GM20431 (cell line): ENCODE measurements around the gene IQCH.
"Not testable (repeated sequence)": the region's sequence is repeated elsewhere in the genome, so short reads cannot be mapped to it uniquely, and the experiment has no call there.

ENCODE experiments used
- in situ Hi-C: fragments of 300-500 bp; cut with MseI, MboI; formaldehyde crosslinking; loops from one replicate; pipeline ENCODE4 v1.15.0; 2020; ENCODE audit warnings: low sequenced_read_pairs; ENCODE audit not compliant: unreplicated experiment

Gene IQCH

DNA sequence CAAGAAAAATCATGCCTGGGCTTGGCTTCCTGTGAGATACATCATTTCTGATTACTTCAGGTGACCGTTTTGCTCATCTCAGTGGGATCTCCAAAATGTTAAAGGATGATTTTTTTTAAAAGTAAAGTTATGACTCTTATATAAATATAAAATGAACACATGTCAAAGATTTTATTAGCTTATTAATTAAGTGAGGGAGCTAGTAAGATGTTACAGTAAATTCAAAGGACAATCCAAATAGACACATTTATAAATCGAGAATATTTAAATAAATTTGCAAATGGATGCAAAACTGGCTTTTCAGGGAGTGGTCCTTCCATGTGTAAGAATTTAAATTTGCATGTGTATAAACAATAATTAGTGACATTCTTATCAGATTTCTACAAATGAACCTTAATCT is 87.0 kb downstream of the IQCH start:
- in situ Hi-C loops = no loop called here

DNA sequence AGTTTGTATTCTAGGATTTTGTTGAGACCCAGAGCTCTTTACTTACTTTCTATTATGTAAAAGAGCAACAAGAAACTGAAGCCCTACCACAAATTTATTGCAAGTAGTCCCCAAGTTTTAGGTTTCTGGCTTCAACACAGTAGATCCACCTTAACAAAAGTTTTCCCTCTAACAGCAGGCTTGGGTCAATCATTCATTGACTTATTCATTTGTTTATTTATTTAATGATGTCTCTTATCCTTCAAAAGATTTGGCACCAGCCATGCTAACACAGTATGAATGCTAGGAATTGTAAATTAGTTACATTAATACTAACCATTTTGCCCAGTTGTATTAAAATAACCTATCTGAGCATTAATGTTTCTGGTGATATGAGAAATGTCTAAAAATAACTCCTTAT is 88.6 kb downstream of the IQCH start:
- in situ Hi-C loops = no loop called here

DNA sequence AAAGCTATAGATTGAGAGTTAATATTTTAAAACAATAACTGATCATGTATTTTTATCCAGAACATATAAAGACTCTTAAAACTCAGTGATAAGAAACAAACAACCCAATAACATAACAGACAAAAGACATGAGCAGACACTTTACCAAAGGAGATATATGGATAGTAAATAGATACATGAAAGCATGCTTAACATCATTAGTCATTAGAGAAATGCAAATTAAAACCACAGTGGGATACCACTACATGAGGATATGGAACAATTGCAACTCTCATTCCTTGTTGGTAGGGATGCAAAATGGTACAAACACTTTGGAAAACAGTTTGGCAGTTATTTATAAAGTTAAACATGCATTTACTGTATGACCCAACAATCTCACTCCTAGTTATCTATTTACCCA is 95.0 kb downstream of the IQCH start:
- in situ Hi-C loops = no loop called here

DNA sequence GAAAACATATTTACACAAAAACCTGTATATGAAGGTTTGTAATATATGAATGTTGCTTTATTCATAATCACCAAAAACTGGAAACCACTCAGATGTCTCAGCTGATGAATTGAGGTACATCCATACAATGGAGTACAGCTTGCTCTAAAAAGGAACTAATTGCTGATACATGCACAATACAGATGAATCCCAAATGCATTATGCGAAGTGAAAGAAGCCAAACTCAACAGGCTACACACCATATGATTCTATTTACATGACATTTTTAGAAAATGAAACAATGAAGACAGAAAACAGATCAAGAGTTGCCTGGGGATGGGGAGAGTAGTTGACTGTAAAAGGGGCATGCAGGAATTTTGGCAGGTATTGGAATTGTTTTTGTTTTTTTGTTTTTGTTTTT is 95.5 kb downstream of the IQCH start:
- in situ Hi-C loops = no loop called here

DNA sequence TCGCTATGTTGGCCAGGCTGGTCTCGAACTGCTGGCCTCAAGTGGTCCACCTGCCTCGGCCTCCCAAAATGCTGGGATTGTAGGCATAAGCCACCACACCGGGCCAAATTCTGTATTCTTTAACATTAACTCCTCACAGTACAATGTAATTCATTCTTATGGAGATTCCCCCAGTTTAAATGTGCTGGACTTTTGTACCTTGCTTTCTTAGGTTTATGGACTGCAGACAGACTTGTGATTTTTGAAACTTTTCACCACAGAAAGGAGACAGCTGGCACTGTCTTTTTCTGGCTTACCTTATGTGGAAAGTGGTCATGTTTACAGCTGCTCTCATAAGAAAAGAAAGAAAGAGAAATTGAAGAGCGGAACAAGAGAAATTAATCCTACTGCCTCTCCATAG is 103.8 kb downstream of the IQCH start:
- in situ Hi-C loops = no loop called here

DNA sequence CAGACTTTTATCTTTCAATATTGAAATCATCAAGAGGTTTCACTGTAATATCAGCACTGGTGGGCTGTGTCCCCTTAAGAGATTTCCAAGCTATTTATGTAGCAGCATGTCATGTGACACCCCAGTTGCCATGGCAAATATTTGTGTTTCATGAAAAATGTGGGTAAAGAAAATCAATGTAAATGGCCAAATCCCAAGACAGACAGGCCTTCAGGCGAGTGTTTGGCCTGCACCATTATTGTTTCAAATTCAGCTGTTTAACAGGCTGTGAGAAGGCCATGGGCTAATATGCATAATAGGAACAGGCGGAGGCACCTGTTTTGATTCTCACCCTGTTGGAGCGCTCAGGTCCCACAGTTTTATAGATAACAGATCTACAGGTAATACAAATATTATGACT is 104.2 kb downstream of the IQCH start:
- in situ Hi-C loops = no loop called here

DNA sequence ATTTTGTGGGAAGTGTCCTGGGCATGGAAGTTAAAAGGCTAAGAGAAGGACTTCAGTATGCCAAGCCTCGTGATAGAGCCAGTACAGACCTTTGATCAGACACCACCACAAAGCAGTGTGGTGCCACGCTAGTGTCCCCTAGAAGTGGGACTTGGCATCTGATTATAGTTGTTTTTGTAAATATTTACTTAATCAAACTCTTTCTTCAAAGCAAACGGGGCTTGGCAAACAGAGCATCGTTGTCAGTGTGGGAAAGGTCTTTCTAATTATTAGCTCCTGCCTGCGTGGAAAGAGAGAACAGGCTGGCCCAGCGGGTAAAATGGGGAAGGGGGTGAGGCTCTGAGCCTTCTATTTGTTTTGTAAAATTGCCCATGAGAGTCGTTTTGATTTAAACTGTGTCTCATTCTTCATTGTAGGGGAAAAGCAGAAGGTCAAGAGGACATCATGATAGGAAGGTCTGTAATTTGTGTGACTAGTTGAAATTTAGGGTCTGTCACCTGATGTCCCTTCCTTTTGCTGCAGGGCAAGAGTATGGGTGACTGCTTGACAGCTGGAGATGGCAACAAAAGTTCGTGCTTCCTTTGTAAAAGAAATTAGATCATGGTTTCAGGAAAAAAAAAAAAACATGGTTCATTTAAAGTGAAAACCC is 105.0 kb downstream of the IQCH start:
- in situ Hi-C loops = no loop called here

DNA sequence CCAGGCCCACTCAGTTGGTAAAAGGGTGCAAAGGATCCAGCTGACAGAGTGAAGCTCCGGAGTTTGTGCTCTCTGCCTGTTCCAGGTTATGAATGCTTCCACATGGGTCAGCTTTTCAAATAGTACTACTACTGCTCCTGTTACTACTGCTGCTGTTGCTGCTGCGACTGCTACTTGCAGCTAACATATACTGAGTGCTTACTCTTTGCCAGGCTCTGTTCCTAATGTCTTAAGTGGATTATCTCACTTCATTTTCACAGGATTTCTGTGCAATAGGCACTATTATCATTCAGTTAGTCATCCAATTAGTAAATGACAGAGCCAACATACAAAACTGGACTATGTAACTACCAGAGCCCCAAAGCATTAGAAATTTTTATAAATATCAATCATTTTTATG is 106.5 kb downstream of the IQCH start:
- in situ Hi-C loops = no loop called here

DNA sequence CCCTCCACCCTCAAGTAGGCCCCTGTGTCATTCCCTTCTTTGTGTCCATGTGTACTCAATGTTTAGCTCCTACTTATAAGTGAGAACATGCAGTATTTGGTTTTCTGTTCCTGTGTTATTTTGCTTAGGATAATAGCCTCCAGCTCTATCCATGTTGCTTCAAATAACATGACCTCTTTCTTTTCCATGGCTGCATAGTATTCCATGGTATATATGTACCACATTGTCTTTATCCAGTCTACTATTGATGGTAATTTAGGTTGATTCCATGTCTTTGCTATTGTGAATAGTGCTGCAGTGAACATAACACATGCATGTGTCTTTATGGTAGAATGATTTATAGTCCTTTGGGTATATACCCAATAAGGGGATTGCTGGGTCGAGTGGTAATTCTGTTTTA is 109.1 kb downstream of the IQCH start:
- in situ Hi-C loops = not testable (repeated sequence)

DNA sequence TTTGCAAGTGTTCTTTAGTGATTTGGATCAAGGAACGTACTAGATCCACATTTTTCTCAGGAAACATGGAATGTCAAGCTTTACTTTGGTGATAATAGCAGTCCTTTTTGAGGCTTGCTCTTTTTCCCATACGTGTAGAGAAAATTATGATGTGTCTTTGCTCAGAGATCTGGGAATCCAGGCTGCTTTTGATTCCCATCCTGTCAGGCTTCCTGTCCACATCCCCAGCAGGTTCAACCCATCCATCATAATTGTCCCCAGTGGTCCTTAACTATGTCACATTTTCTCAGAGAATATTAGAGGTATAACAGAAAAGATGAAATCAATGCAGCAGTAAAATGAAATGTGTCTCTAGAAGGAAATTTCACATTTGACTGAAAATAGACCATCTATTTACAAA is 111.4 kb downstream of the IQCH start:
- in situ Hi-C loops = no loop called here

DNA sequence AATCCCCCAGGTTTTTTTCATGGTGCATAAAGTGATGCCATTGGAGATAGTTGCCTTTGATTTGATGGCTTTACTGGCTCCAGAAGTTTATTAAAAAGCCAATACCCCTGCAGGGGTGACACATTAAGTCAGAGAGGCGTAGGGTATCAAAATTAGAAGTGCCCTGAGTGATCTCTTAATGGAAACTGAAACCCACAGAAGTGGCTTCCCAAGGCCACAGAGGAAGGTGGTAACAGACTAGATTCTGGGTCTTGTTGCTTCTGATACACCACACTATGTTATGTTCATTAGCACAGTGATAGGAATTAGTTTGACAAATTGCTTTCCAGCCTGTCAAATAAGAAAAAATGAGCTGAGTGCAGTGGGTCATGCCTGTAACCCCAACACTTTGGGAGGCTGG is 112.3 kb downstream of the IQCH start:
- in situ Hi-C loops = no loop called here

DNA sequence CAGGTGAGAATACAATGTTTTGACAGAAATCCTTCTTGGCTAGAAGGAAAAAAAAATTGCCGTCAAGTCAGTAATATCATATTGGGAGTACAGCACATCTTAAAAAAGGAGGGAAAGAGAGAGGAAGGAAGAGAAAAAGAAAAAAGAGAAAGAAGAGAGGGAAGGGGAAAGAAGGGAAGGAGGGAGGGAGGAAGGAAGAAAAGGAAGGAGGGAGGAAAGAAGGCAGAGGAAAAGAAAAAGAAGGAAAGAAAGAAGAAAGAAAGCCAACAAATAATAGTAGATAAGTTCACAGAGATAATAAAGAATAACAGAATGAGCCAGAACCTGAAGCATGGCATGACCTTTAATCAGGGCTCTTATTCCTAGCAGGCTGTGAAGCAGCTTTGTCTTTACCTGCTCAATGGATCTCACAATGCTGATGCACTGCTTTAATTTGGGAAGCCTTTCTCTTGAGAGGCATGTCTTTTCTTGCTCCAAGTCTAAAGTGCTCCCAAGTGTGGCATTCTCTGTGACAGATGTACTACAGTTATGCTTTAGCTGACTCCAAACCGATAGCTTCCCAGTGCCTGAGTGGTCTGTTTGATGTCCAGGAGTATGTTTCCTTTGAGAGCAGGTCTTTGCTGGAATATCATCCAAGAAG is 114.9 kb downstream of the IQCH start:
- in situ Hi-C loops = no loop called here

DNA sequence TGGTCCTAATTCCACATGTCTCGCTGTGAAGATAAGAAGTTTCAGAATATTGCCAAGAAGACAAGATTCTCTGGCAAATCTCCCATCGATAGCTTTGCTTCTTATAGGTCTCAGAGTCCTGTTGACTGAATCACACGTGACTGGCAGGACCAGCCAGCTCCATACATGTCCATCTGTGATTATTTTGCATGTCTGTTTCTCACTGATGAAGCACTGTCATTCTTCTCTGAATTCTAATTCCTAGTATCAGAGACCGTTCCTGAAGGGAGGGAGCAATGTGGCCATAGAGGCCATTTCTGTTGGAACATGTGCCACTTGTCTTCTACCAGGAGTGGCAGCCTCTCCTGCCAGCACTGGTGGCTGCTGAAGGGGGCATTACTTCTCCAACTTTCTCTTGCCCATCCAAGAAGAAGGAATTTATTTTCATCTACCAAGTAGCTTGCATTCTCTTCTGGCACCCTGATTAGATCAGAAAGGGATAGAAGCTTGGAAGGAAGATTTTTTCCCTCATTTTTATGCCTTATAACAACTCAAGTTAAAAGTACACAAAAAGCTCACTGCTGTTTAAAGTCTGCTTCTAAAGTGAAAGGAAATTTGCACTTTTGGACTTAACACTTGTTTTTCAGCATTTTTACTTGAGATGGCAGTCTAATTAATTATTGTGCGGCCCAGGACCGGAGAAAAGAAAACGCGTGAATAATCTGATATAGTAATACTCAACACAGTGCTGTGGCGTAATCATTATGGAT is 115.8 kb downstream of the IQCH start:
- in situ Hi-C loops = no loop called here

DNA sequence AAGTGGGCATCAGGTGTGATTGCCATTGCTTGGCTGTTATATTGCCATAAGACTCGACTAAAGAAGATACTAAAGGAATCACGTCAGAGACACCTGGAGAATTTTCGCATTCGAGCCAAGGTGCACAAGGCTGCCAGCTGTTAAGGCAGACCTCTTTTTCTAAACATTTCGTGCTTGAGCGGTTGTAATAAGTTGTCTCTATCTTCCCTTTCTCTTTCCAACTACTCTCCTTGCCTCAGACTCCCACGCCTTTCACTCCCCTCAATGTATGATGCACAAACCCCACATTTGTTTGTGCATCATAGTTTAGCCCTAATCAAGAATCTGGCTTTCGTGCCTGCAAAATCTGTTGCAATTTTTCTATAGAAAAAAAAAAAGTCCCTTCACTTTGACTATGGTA is 118.0 kb downstream of the IQCH start:
- in situ Hi-C loops = no loop called here

DNA sequence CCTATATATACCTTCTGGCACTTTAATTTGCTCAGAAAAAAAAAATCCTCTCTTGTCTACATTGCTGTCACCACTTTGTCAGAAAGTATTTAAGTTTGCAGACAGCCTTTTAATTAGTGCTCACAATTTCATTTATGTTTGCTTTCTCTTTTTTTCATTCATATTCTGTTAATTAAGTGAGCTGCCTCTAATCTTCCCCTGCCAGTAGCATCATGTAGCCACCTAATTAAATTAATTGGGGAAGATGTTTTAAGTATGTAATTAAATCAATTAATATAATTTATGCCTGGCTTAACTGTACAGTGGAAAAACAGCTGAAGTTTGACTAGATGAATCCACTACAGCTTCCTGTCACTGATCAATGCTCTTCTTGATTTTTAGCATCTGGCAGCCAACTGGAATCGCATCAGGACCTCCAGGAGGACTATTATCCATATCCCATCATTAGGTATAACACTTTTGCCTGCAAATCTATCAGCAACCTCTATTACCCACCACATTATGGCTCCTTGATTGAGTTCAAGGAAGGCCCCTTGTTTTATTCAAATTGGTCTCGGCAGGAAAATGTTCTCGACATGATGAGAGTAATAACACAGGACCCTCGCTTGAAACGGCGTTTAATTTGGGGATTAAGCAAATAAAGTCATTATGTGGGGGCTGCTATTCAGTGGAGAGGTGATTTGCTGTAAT is 118.5 kb downstream of the IQCH start:
- in situ Hi-C loops = no loop called here

DNA sequence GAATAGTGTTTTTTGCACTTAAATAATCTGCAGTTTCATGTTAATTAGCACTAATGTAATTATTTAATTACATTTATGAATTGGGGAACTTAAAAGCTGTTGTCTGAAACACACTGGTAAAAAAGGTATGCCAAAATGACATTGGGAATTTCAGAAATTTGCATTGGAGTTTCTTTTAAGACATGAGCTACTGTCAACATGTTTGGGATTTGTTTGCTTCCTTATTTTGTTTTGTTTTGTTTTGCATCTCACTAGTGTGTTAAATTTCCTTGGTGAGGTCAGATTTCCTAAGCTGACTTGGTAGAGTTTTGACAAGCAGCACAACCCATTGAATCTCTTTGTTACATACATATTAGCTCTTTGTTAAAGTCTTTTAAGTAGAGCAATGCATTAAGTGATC is 119.4 kb downstream of the IQCH start:
- in situ Hi-C loops = no loop called here

DNA sequence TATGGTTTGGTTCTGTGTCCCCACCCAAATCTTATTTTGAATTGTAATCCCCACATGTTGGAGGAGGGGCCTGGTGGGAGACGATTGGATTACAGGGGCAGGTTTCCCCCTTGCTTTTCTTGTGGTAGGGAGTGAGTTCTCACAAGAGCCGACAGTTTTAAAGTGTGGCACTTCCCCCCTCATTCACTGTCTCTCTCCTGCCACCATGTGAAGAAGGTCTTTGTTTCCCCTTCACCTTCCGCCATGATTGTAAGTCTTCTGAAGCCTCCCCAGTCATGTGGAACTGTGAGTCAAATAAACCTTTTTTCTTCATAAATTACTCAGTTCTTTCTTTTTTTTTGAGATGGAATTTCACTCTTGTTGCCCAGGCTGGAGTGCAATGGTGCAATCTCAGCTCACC is 124.9 kb downstream of the IQCH start:
- in situ Hi-C loops = no loop called here

DNA sequence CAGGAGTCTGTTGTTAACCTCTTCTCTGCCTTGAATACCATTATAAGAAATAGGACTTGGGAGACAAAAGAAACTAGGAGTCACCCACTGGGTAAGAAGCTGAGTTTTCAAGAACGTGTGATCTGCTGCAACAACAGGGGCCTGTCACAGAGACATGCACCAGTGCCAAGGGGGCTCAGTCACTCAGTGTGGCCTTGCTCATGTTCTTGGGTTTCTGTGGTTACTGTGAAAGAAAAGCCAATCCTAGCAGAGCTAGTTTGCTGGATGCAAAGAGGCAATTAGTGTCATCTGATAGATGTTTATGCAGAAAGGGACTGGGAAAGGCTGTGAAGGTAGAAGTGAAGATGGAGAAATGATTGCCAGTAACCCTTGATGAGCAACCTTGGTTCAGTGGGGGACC is 126.3 kb downstream of the IQCH start:
- in situ Hi-C loops = no loop called here

DNA sequence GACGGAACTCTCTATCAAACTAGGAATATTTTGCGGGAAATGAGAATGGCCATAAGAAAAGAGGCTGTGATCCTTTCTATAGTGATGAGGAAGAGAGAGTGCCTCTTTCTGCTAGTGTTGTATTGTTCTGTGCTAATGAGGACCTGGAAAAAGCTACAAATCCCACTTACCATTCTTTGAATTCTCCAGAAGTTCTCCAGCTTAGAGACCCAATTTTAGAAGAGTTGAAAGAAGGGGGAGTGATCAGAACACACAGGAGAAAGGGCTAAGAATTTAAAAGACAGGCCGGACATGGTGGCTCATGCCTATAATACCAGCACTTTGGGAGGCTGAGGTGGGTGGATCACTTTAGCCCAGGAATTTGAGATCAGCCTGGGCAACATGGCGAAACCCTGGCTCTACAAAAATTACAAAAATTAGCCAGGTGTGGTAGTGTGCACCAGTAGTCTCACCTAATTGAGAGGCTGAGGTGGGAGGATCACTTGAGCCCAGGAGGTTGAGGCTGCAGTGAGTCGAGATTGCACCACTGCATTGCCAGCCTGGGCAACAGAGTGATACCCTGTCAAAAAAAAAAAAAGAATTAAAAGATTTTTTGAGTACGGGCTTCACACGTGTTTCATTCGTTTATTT is 126.9 kb downstream of the IQCH start:
- in situ Hi-C loops = no loop called here

DNA sequence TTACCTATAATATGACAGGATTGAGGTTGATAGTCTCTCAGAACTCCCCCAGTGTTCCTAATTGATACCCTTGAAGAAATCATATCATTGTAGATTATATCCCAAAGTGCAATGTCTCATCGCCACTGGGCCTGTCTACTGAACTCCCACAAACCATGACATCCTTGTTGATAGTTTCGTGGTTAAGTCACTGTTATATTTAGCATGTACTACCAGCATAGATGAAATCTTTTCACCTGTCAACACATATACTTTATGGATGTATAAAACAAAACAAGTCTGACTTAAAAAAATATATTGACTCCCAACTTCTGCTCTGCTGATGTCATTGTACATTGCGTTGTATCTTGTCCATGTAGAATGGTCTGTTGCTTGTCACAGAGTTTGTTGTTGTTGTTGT is 128.1 kb downstream of the IQCH start:
- in situ Hi-C loops = no loop called here

DNA sequence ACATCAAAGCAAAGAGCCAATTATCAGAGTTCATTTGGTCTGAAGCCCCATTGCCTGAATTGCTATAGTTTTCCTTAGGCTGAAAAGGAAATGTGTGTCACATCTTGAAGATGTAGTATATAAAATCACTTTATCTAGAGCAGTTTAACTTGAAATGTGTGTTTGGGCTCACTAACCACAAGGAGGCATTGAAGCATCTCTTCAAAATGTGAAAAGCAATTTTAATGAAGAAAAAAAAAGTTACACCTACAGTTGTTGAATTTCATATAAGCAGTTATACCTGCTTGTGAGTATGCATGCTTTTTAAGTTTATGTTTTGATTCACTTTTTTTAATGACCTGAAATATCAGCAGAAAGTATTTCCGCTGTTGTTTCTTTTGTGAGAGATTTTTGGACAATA is 129.3 kb downstream of the IQCH start:
- in situ Hi-C loops = no loop called here
